Mucosa of rectum (tissue), 2 donors: ENCODE measurements around the gene FERMT3.

Source experiments
- H3K27ac ChIP-seq, 2 donors: one replicate each; pipeline ENCODE4 v1.7.0; 2013; ENCODE audit warnings: inconsistent platforms in 2 of 2, low read depth in 2 of 2, low read length in 2 of 2
- H3K27me3 ChIP-seq, 2 donors: one replicate each; pipeline ENCODE4 v1.7.0; 2013; ENCODE audit warnings: low read length in 2 of 2; ENCODE audit not compliant: control insufficient read depth in 2 of 2, insufficient read depth in 2 of 2
- H3K36me3 ChIP-seq, 2 donors: one replicate each; pipeline ENCODE4 v1.7.0; 2013; ENCODE audit warnings: low read length in 2 of 2; ENCODE audit not compliant: control insufficient read depth in 2 of 2, insufficient read depth in 2 of 2
- H3K4me1 ChIP-seq, 2 donors: one replicate each; pipeline ENCODE4 v1.7.0; 2013; ENCODE audit warnings: low read length in 2 of 2, mild to moderate bottlenecking in 1 of 2; ENCODE audit not compliant: control insufficient read depth in 2 of 2, insufficient read depth in 2 of 2
- H3K4me3 ChIP-seq, 2 donors: one replicate each; pipeline ENCODE4 v1.7.0; 2013; ENCODE audit warnings: low read length in 2 of 2
- H3K9ac ChIP-seq, 2 donors: one replicate each; pipeline ENCODE4 v1.7.0; 2013; ENCODE audit warnings: low read length in 2 of 2, low read depth in 1 of 2, mild to moderate bottlenecking in 1 of 2
- H3K9me3 ChIP-seq, 2 donors: one replicate each; pipeline ENCODE4 v1.7.0; 2013; ENCODE audit warnings: low read length in 2 of 2; ENCODE audit not compliant: control insufficient read depth in 2 of 2
- donor health status: healthy.
- donor health status: Normal muscosa, but diverticular disease.

FERMT3 gene

GRCh38 chr11:64235437-64236161, 29.1 kb downstream of the FERMT3 start:
- Histone ChIP-seq H3K4me1 (peaks cover 56 to 60% of the 10 kb centered on the region in 2 donors), H3K36me3 (peaks cover 0 to 5% of the 10 kb centered on the region in 2 donors), H3K9ac (peak overlapping the region; percentile 51 to 60), H3K27ac (peak overlapping the region; percentile 61 to 77), H3K4me3 (peak overlapping the region; percentile 60 to 74), H3K9me3 (no peaks in the 10 kb centered on the region), H3K27me3 (no peaks in the 10 kb centered on the region)

- peak overlapping the region; percentile 27 to 49 for H3K4me3 ChIP-seq
- H3K36me3 ChIP-seq, result peaks cover 0 to 5% of the 10 kb centered on the region in 2 donors
- H3K27me3 ChIP-seq, result no peaks in the 10 kb centered on the region
- H3K9ac ChIP-seq, result peak overlapping the region in 1 of 2 donors; percentile 67
- H3K4me1 ChIP-seq, result peaks cover 54 to 57% of the 10 kb centered on the region in 2 donors
- peak overlapping the region; percentile 82 to 100 for H3K27ac ChIP-seq
- no peaks in the 10 kb centered on the region for H3K9me3 ChIP-seq
These were observed 31.0 kb downstream of the FERMT3 start for GRCh38 chr11:64237484-64237951.

GRCh38 chr11:64238076-64238475, 31.6 kb downstream of the FERMT3 start:
- no peaks in the 10 kb centered on the region for H3K27me3 ChIP-seq
- H3K27ac ChIP-seq, result peak overlapping the region; percentile 82 to 100
- H3K9me3 ChIP-seq, result no peaks in the 10 kb centered on the region
- peaks cover 59 to 62% of the 10 kb centered on the region in 2 donors for H3K4me1 ChIP-seq
- peak overlapping the region; percentile 9 to 67 for H3K9ac ChIP-seq
- H3K36me3 ChIP-seq, result peaks cover 2 to 5% of the 10 kb centered on the region in 2 donors
- H3K4me3 ChIP-seq, result peak overlapping the region; percentile 27

- H3K9ac ChIP-seq, result peak overlapping the region; percentile 2 to 67
- peaks cover 8 to 12% of the 10 kb centered on the region in 2 donors for H3K36me3 ChIP-seq
- H3K27me3 ChIP-seq, result no peaks in the 10 kb centered on the region
- peak overlapping the region; percentile 82 to 100 for H3K27ac ChIP-seq
- H3K4me1 ChIP-seq, result peaks cover 58 to 61% of the 10 kb centered on the region in 2 donors
- H3K9me3 ChIP-seq, result no peaks in the 10 kb centered on the region
- H3K4me3 ChIP-seq, result no peak overlapping the region
These were observed 32.5 kb downstream of the FERMT3 start for GRCh38 chr11:64238999-64239398.

GRCh38 chr11:64239662-64240434, 33.3 kb downstream of the FERMT3 start:
- Histone ChIP-seq H3K27me3 (no peaks in the 10 kb centered on the region), H3K9ac (peak overlapping the region; percentile 94 to 99), H3K27ac (peak overlapping the region; percentile 100), H3K36me3 (peaks cover 8 to 12% of the 10 kb centered on the region in 2 donors), H3K4me3 (peak overlapping the region; percentile 79 to 83), H3K4me1 (peaks cover 58 to 60% of the 10 kb centered on the region in 2 donors), H3K9me3 (no peaks in the 10 kb centered on the region)

- Histone ChIP-seq H3K9me3 (no peaks in the 10 kb centered on the region), H3K27me3 (no peaks in the 10 kb centered on the region), H3K4me1 (peaks cover 58 to 60% of the 10 kb centered on the region in 2 donors), H3K36me3 (peaks cover 8 to 12% of the 10 kb centered on the region in 2 donors), H3K4me3 (peak within 1 kb of the TSS; percentile 83 to 86), H3K27ac (peak within 1 kb of the TSS; percentile 100), H3K9ac (peak within 1 kb of the TSS; percentile 94 to 99)
These were observed 34.1 kb downstream of the FERMT3 start, which contains the start of gene FKBP2 for GRCh38 chr11:64240435-64241240. Gene FKBP2 (plus strand): TSS chr11:64241095. CDS start chr11:64242388, 1,293 bp downstream.

GRCh38 chr11:64241241-64241490, 34.6 kb downstream of the FERMT3 start:
- Histone ChIP-seq H3K9me3 (no peaks in the 10 kb centered on the region), H3K9ac (peak overlapping the region; percentile 79 to 99), H3K4me1 (peaks cover 57 to 61% of the 10 kb centered on the region in 2 donors), H3K27me3 (no peaks in the 10 kb centered on the region), H3K4me3 (peak overlapping the region; percentile 83 to 86), H3K27ac (peak overlapping the region; percentile 100), H3K36me3 (peaks cover 8 to 12% of the 10 kb centered on the region in 2 donors)

GRCh38 chr11:64241491-64242374, 35.2 kb downstream of the FERMT3 start:
- Histone ChIP-seq H3K36me3 (peaks cover 8 to 12% of the 10 kb centered on the region in 2 donors), H3K27ac (peak overlapping the region; percentile 91 to 100), H3K9me3 (no peaks in the 10 kb centered on the region), H3K4me1 (peaks cover 56 to 61% of the 10 kb centered on the region in 2 donors), H3K4me3 (peak overlapping the region; percentile 75 to 86), H3K9ac (peak overlapping the region; percentile 83 to 96), H3K27me3 (no peaks in the 10 kb centered on the region)

- Histone ChIP-seq H3K9ac (peak overlapping the region; percentile 63 to 96), H3K9me3 (no peaks in the 10 kb centered on the region), H3K4me3 (peak overlapping the region; percentile 15 to 86), H3K27ac (peak overlapping the region; percentile 91 to 100), H3K36me3 (peaks cover 7 to 8% of the 10 kb centered on the region in 2 donors), H3K27me3 (no peaks in the 10 kb centered on the region), H3K4me1 (peaks cover 52 to 57% of the 10 kb centered on the region in 2 donors)
These were observed 36.8 kb downstream of the FERMT3 start for GRCh38 chr11:64243236-64243854.
